Osteoblast (primary cell): ENCODE data around the gene KIFAP3. TPM values are rescaled to one million over a fixed set of nuclear protein-coding genes. Genes with fewer than 3 reads are reported as not detected.

Source experiments
- DNase-seq: peaks from one replicate; pipeline ENCODE4 v3.0.0; 2011; ENCODE audit warnings: low spot score, mixed read lengths; ENCODE audit not compliant: insufficient read length; ENCODE audit errors: missing footprints
- H2AFZ ChIP-seq: 2 replicates; pipeline ENCODE4 v1.6.0; 2011; ENCODE audit warnings: mild to moderate bottlenecking, low read length
- H3K27ac ChIP-seq: 2 replicates; pipeline ENCODE4 v1.5.1; 2011; ENCODE audit warnings: mild to moderate bottlenecking, low read depth, low read length, moderate library complexity
- H3K27me3 ChIP-seq: 2 replicates; pipeline ENCODE4 v1.6.0; 2012; ENCODE audit warnings: mild to moderate bottlenecking, control low read depth, inconsistent platforms, low read length, moderate library complexity; ENCODE audit not compliant: insufficient read depth
- H3K36me3 ChIP-seq: 2 replicates; pipeline ENCODE4 v1.5.1; 2011; ENCODE audit warnings: mild to moderate bottlenecking, low read length, control low read depth, moderate library complexity; ENCODE audit not compliant: insufficient read depth
- H3K4me1 ChIP-seq: 2 replicates; pipeline ENCODE4 v1.5.1; 2011; ENCODE audit warnings: mild to moderate bottlenecking, low read length, control low read depth, moderate library complexity; ENCODE audit not compliant: insufficient read depth
- H3K4me2 ChIP-seq: 2 replicates; pipeline ENCODE4 v1.6.0; 2011; ENCODE audit warnings: mild to moderate bottlenecking, low read length; ENCODE audit not compliant: insufficient read depth
- H3K4me3 ChIP-seq: fragments of 200-600 bp; sonication (generic); 3 replicates; pipeline ENCODE4 v1.5.1; 2012; ENCODE audit warnings: mild to moderate bottlenecking, low read length, inconsistent platforms; ENCODE audit not compliant: insufficient read depth
- H3K79me2 ChIP-seq: 2 replicates; pipeline ENCODE4 v1.6.0; 2012; ENCODE audit warnings: mild to moderate bottlenecking, low read length, control low read depth, inconsistent platforms; ENCODE audit not compliant: insufficient read depth
- H3K9me3 ChIP-seq: 2 replicates; pipeline ENCODE4 v1.5.1; 2011; ENCODE audit warnings: low read depth, low read length, control low read depth
- H4K20me1 ChIP-seq: 2 replicates; pipeline ENCODE4 v1.6.0; 2012; ENCODE audit warnings: mild to moderate bottlenecking, low read length, control low read depth; ENCODE audit not compliant: insufficient read depth
- CTCF ChIP-seq: IDR thresholded peaks from 2 replicates; pipeline ENCODE4 v1.5.1; 2011; ENCODE audit warnings: mild to moderate bottlenecking, low read depth, low read length, moderate library complexity; ENCODE audit errors: extremely low read depth
- total RNA-seq: library from RNA; depleted of rRNA; stranded (reverse); fragments of >200 nt; gene quantifications from 2 replicates; pipeline ENCODE4 v1.2.3, GENCODE V29; 2012

The KIFAP3 gene
- total RNA-seq, 1 donor = 44.9 TPM

DNA sequence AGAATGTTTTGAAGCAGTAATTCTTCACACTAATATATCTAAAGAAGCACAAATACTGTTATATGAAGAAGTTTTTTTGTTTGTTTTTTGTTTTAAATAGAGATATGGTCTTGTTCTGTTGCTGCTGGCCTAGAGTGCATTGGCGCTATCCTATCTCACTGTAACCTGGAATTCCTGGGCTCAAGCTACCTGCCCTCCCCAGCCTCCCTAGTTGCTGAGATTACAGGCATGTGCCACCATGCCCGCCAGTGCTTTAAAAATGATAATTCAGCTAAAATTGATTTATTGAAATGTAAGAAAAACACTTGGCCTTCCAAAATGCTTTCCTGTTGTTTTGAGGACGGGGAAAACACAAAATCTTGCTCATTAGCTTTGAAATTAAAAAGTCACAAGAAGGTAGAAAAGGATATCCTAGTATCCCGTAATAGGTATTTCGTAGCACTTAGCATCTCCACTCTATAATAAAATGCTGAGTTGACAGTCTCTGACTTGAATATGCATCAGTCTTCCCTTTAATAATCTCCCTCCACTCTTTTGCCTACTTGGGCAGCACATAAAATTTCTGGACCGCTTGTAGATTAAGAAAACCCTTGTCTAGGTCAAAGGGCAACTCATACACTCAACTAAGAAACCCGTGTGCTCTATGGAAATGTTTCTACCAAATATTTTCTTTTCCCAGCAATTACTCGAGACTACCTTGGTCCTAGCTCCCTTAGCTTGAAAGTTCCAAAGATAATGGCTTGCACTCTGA lies 182.1 kb downstream of the KIFAP3 start:
- H4K20me1 ChIP-seq = peaks cover 10% of the 10 kb centered on the region
- H3K4me2 ChIP-seq = peak overlapping the region; percentile 78
- peak overlapping the region; percentile 84 for H3K4me3 ChIP-seq
- peak overlapping the region; percentile 75 for H2AFZ ChIP-seq
- H3K27me3 ChIP-seq = peaks cover 7% of the 10 kb centered on the region
- peak; percentile 66 for DNase-seq
- no peaks in the 10 kb centered on the region for H3K9me3 ChIP-seq
- H3K27ac ChIP-seq = peak overlapping the region; percentile 100
- TF ChIP-seq CTCF = no peak
- H3K79me2 ChIP-seq = peaks cover 51% of the 10 kb centered on the region
- peaks cover 31% of the 10 kb centered on the region for H3K4me1 ChIP-seq
- peaks cover 6% of the 10 kb centered on the region for H3K36me3 ChIP-seq

- DNase-seq = no peak
- Histone ChIP-seq H3K27me3 (peaks cover 3% of the 10 kb centered on the region), H3K9me3 (no peaks in the 10 kb centered on the region), H3K4me1 (peaks cover 31% of the 10 kb centered on the region), H3K27ac (peak overlapping the region; percentile 61), H4K20me1 (peaks cover 10% of the 10 kb centered on the region), H3K4me2 (peak overlapping the region; percentile 78), H3K4me3 (peak overlapping the region; percentile 37), H3K36me3 (peaks cover 6% of the 10 kb centered on the region), H3K79me2 (peaks cover 51% of the 10 kb centered on the region), H2AFZ (no peak overlapping the region)
- TF ChIP-seq CTCF = no peak
Observed at GRCh38 chr1:169891539-169891885, 183.0 kb downstream of the KIFAP3 start.

GRCh38 chr1:169890761-169891538 lies 183.5 kb downstream of the KIFAP3 start:
- H3K27me3 ChIP-seq = no peaks in the 10 kb centered on the region
- H4K20me1 ChIP-seq = peaks cover 10% of the 10 kb centered on the region
- H3K79me2 ChIP-seq = peaks cover 54% of the 10 kb centered on the region
- H3K4me3 ChIP-seq = peak overlapping the region; percentile 37
- peaks cover 35% of the 10 kb centered on the region for H3K4me1 ChIP-seq
- H3K27ac ChIP-seq = peak overlapping the region; percentile 61
- TF ChIP-seq CTCF = no peak
- H3K36me3 ChIP-seq = peaks cover 10% of the 10 kb centered on the region
- peak overlapping the region; percentile 18 for H2AFZ ChIP-seq
- peak overlapping the region; percentile 78 for H3K4me2 ChIP-seq
- no peaks in the 10 kb centered on the region for H3K9me3 ChIP-seq
- no peak for DNase-seq

DNA sequence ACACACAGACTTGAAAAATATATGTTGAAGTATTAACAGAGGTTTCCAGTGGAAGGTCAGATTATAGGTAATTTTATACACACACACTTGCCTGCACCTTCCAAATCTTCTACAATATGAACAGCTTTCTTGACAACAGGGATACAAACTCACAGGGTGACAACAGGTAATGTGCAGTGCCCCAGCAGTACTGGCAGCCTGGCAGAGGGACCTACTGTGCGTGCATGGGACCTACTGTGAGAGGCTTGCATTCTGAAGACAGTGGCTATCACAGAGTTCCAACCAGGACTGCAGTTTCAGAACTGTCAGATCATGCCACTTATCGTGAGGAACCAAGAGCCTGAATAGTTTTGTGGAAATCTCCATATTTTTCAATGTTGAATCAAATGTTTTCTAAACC lies 184.6 kb downstream of the KIFAP3 start:
- H3K36me3 ChIP-seq = peaks cover 12% of the 10 kb centered on the region
- peaks cover 46% of the 10 kb centered on the region for H3K4me1 ChIP-seq
- H3K27ac ChIP-seq = no peak overlapping the region
- no peak for TF ChIP-seq CTCF
- peaks cover 58% of the 10 kb centered on the region for H3K79me2 ChIP-seq
- no peak overlapping the region for H2AFZ ChIP-seq
- no peaks in the 10 kb centered on the region for H3K9me3 ChIP-seq
- H3K27me3 ChIP-seq = no peaks in the 10 kb centered on the region
- H4K20me1 ChIP-seq = peaks cover 12% of the 10 kb centered on the region
- no peak overlapping the region for H3K4me2 ChIP-seq
- no peak overlapping the region for H3K4me3 ChIP-seq
- no peak for DNase-seq
